AG09319 (cell line): ENCODE results near the gene CPNE7.

ENCODE experiments used
- DNase-seq: peaks from one replicate; pipeline ENCODE4 v3.0.0-alpha.2; 2010; ENCODE audit warnings: low read depth; ENCODE audit errors: extremely low read depth
- CTCF ChIP-seq: IDR thresholded peaks from 2 replicates; pipeline ENCODE4 v1.5.1; 2011; ENCODE audit warnings: low read depth, mild to moderate bottlenecking, inconsistent platforms, low read length, moderate library complexity

Gene CPNE7

GRCh38 chr16:89555780-89556179 is 19.8 kb upstream of the CPNE7 start:
- TF ChIP-seq CTCF = no peak
- no peak for DNase-seq

GRCh38 chr16:89556750-89557689 is 18.5 kb upstream of the CPNE7 start:
- DNase-seq = no peak
- TF ChIP-seq CTCF = peak; percentile 68

GRCh38 chr16:89557690-89558490 is 17.7 kb upstream of the CPNE7 start:
- no peak for TF ChIP-seq CTCF
- no peak for DNase-seq

GRCh38 chr16:89560378-89561141 is 15.0 kb upstream of the CPNE7 start, which contains the start of gene RPL13:
TSS of gene RPL13 (plus strand) at chr16:89560682. CDS start at chr16:89560960, 278 bp downstream.
- no peak for TF ChIP-seq CTCF
- DNase-seq = peak; percentile 87

- TF ChIP-seq CTCF = no peak
- no peak for DNase-seq
Observed at GRCh38 chr16:89561142-89561883, 14.2 kb upstream of the CPNE7 start.

GRCh38 chr16:89561884-89562599 is 13.5 kb upstream of the CPNE7 start:
- DNase-seq = no peak
- no peak for TF ChIP-seq CTCF
